HCT116 (cell line): Measurements from ENCODE around the gene EIF4E2.

Source experiments
- CTCF ChIP-seq, 3 experiments: fragments of 200-600 bp in 1 of 3; sonication (generic) in 1 of 3; IDR thresholded peaks in 2 of 3; conservative IDR thresholded peaks in 1 of 3; 2 replicates each; pipeline ENCODE4 v1.5.1; 2012 to 2017; ENCODE audit warnings: low read depth in 2 of 3, low read length in 2 of 3, antibody characterized with exemption in 1 of 3, borderline replicate concordance in 1 of 3, control low read depth in 1 of 3, mild to moderate bottlenecking in 1 of 3, mixed read lengths in 1 of 3, mixed run types in 1 of 3, moderate library complexity in 1 of 3; ENCODE audit not compliant: insufficient read depth in 1 of 3
- EGR1 ChIP-seq: IDR thresholded peaks from 2 replicates; pipeline ENCODE4 v1.6.1; 2012; ENCODE audit warnings: low read depth
- EZH2 ChIP-seq: fragments of 200-600 bp; sonication (generic); IDR thresholded peaks from 2 replicates; pipeline ENCODE4 v1.6.1; 2017; ENCODE audit warnings: antibody characterized with exemption, mixed run types
- EZH2phosphoT487 ChIP-seq: fragments of 200-600 bp; IDR thresholded peaks from 2 replicates; pipeline ENCODE4 v1.6.1; 2018; ENCODE audit warnings: antibody characterized with exemption, borderline replicate concordance
- POLR2A ChIP-seq: IDR thresholded peaks from 2 replicates; pipeline ENCODE4 v1.7.0; 2011; ENCODE audit warnings: borderline replicate concordance; ENCODE audit not compliant: insufficient read depth, insufficient read length; ENCODE audit errors: extremely low read depth
- POLR2AphosphoS5 ChIP-seq: IDR thresholded peaks from 2 replicates; pipeline ENCODE4 v1.6.1; 2011; ENCODE audit warnings: mild to moderate bottlenecking, low read depth, low read length, moderate library complexity
- ZNF274 ChIP-seq: fragments of 200-500 bp; sonication (Bioruptor generic); IDR thresholded peaks from 2 replicates; pipeline ENCODE4 v1.6.1; 2014; ENCODE audit warnings: mild to moderate bottlenecking, low read depth, low read length, inconsistent platforms

- TF ChIP-seq EGR1, result no peak
- TF ChIP-seq CTCF (IDR thresholded peaks at IDR 0.05 in 2 of 3, conservative IDR thresholded peaks at IDR 0.05 in 1 of 3; ENCODE audit: borderline replicate concordance in 1 of 3, insufficient read depth in 1 of 3, low read depth in 2 of 3, low read length in 2 of 3), result no peak
- TF ChIP-seq POLR2A, result no peak
- no peak for TF ChIP-seq ZNF274
- TF ChIP-seq POLR2AphosphoS5, result no peak
- no peak for TF ChIP-seq EZH2phosphoT487
- no peak for TF ChIP-seq EZH2
Measured at GRCh38 chr2:232600053-232600773, 49.7 kb downstream of the EIF4E2 start.
